ENCODE data around the gene STON1. TPM values are rescaled to one million over a fixed set of nuclear protein-coding genes. Genes with fewer than 3 reads are reported as not detected.

The STON1 gene
- total RNA-seq, 1 donor from 2014 or later = 35.2 TPM

DNA sequence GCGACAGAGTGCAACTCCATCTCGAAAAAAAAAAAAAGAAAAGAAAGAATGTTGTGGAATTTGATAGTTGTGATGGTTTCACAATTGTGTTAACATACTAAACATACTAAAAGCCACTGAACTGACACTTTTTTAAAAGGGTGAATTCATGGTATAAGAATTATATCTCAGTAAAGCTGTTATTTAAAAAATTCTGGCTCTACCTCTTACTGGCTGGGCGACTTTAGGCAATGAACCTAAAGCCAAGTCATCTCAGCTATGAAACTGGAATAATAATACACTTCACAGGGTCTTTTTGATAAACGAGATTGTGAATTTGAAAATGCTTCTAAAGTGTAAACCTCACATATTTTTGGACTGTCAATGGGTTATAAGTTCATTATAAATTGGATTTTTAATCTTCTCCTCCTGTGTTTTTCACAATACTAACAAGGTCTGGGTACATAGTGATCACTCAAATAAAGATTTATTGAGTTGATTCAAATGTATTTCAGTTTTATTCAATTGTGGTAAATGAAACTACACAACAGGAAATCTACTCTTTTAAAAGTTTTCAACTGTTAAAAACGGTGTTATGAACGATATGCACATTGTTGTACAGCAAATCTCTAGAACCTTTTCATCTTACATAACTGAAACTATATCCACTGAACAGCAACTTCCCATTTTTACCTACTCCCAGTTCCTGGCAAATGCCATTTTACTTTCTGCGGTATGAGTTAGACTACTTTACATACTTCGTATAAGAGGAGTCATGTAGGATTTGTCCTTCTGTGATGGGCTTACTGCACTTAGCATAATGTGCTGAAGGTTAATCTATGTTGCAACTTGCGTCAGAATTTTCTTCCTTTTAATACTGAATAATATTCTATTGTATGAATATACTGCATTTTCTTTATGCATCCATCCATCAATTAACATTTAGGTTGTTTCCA is 44.7 kb downstream of the STON1 start:
- no peak overlapping the region for H3K27ac ChIP-seq
- ATAC-seq (no peak), DNase-seq (no peak)
- TF ChIP-seq, protein P1, sequence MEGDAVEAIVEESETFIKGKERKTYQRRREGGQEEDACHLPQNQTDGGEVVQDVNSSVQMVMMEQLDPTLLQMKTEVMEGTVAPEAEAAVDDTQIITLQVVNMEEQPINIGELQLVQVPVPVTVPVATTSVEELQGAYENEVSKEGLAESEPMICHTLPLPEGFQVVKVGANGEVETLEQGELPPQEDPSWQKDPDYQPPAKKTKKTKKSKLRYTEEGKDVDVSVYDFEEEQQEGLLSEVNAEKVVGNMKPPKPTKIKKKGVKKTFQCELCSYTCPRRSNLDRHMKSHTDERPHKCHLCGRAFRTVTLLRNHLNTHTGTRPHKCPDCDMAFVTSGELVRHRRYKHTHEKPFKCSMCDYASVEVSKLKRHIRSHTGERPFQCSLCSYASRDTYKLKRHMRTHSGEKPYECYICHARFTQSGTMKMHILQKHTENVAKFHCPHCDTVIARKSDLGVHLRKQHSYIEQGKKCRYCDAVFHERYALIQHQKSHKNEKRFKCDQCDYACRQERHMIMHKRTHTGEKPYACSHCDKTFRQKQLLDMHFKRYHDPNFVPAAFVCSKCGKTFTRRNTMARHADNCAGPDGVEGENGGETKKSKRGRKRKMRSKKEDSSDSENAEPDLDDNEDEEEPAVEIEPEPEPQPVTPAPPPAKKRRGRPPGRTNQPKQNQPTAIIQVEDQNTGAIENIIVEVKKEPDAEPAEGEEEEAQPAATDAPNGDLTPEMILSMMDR (IDR thresholded peaks at IDR 0.05) = no peak
- no peaks in the 10 kb centered on the region for H3K27me3 ChIP-seq
- no peaks in the 10 kb centered on the region for H3K36me3 ChIP-seq
- H3K4me1 ChIP-seq = peaks cover 3% of the 10 kb centered on the region
- no peak overlapping the region for H3K4me3 ChIP-seq
- H3K9me3 ChIP-seq = no peaks in the 10 kb centered on the region
- intact Hi-C loops (cut with DNase I) = no loop called here

DNA sequence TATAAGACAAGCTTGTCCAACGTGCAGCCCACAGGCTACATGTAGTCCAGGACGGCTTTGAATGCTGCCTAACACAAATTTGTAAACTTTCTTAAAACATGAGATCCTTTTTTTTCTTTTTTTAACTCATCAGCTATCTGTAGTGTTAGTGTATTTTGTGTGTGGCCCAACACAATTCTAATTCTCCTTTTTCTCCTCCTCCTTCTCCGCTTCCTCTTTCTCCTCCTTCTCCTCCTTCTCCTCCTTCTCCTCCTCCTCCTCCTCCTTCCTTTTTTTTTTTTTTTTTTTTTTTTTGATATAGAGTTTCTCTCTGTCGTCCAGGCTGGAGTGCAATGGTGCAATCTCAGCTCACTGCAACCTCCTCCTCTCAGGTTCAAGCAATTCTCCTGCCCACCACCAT is 48.4 kb downstream of the STON1 start:
- intact Hi-C loops (cut with DNase I) = no loop called here
- Histone ChIP-seq H3K27me3 (no peaks in the 10 kb centered on the region), H3K4me3 (no peak overlapping the region), H3K27ac (no peak overlapping the region), H3K9me3 (no peaks in the 10 kb centered on the region), H3K4me1 (no peaks in the 10 kb centered on the region), H3K36me3 (no peaks in the 10 kb centered on the region)
- TF ChIP-seq, protein P1 (IDR thresholded peaks at IDR 0.05) = no peak
- ATAC-seq (no peak), DNase-seq (no peak)

DNA sequence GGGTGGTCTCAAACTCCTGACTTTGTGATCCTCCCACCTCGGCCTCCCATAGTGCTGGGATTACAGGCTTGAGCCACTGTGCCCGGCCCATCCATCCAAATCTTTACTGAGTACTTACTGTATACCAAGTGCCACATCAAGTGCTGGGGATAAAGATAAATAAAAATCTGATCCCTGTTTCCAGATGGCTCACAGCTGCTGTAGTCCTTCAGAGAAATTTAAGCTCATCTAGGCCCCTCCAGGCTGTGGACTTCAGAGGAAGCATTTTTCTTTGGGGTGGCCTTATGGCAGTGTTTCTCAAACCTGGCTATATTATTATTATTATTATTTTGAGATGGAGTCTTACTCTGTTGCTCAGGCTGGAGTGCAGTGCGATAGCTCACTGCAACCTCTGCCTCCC is 54.0 kb downstream of the STON1 start:
- no peak for ATAC-seq
- no peak for DNase-seq
- H3K27me3 ChIP-seq = no peaks in the 10 kb centered on the region
- no peak overlapping the region for H3K27ac ChIP-seq
- H3K4me1 ChIP-seq = peaks cover 3% of the 10 kb centered on the region
- H3K9me3 ChIP-seq = no peaks in the 10 kb centered on the region
- H3K4me3 ChIP-seq = no peak overlapping the region
- intact Hi-C loops (cut with DNase I) = no loop called here
- H3K36me3 ChIP-seq = no peaks in the 10 kb centered on the region
- TF ChIP-seq, protein P1 (IDR thresholded peaks at IDR 0.05) = no peak

DNA sequence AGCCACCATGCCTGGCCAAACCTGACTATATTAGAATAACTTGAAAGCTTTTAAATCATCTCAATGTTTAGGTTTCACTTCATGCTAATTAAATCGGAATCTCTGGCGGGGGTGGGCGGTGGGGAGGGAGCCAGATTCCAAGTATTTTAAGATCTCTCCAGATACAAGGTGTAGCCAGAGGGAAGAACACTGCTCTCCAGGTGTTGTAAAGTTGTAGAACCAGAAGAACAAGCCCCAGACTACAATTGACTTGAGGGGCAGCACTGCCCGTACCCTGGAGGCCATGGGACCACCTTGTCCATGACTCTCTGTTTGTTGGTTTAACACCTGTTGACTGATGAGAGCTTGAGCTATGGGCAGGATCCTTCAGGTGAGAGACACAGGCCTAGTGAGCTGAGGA is 54.6 kb downstream of the STON1 start:
- intact Hi-C loops (cut with DNase I) = no loop called here
- no peaks in the 10 kb centered on the region for H3K9me3 ChIP-seq
- H3K27ac ChIP-seq = no peak overlapping the region
- H3K36me3 ChIP-seq = no peaks in the 10 kb centered on the region
- no peaks in the 10 kb centered on the region for H3K27me3 ChIP-seq
- no peak overlapping the region for H3K4me3 ChIP-seq
- no peak for ATAC-seq
- DNase-seq = no peak
- H3K4me1 ChIP-seq = peaks cover 4% of the 10 kb centered on the region
- TF ChIP-seq, protein P1 (IDR thresholded peaks at IDR 0.05) = no peak

DNA sequence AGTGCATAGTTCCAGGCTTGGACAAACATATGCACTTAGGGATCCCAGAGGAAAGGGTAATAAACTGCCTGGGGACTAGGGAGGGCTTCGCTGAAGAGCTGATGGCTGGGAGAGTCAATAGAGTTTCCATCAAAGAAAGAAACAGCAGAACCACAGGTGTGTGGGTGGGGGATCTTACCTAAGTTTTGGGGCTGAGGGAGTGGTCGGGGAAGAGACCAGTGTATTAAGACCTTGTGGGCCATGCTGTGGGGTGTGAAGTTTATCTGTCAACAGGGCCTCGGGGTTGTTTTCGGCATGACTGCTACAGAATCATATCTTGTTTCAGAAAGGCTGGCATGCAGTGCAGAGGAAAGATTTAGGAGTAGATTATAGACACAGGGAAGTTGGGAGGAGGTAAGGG is 56.5 kb downstream of the STON1 start:
- Histone ChIP-seq H3K4me1 (peaks cover 4% of the 10 kb centered on the region), H3K36me3 (no peaks in the 10 kb centered on the region), H3K9me3 (no peaks in the 10 kb centered on the region), H3K4me3 (no peak overlapping the region), H3K27ac (no peak overlapping the region), H3K27me3 (no peaks in the 10 kb centered on the region)
- no peak for ATAC-seq
- intact Hi-C loops (cut with DNase I) = no loop called here
- no peak for DNase-seq
- TF ChIP-seq, protein P1 (IDR thresholded peaks at IDR 0.05) = no peak
